Activated CD8-positive, alpha-beta memory T cell treated with anti-CD3 and anti-CD28 coated beads for 1 hour (primary cell): ENCODE results near the gene MICU1.
"Not testable (repeated sequence)": the region's sequence is repeated elsewhere in the genome, so short reads cannot be mapped to it uniquely, and the experiment has no call there.

Experiments used
- DNase-seq, 2 donors: peaks; one replicate each; pipeline ENCODE4 v3.0.0-alpha.2; 2020; ENCODE audit warnings: low read depth in 1 of 2; ENCODE audit errors: extremely low read depth in 1 of 2

Gene MICU1

GRCh38 chr10:72331575-72332422 lies 294.1 kb downstream of the MICU1 start:
- DNase-seq, result peak; percentile 73 to 88

GRCh38 chr10:72330069-72330426 lies 295.8 kb downstream of the MICU1 start:
- DNase-seq, result no peak

DNA sequence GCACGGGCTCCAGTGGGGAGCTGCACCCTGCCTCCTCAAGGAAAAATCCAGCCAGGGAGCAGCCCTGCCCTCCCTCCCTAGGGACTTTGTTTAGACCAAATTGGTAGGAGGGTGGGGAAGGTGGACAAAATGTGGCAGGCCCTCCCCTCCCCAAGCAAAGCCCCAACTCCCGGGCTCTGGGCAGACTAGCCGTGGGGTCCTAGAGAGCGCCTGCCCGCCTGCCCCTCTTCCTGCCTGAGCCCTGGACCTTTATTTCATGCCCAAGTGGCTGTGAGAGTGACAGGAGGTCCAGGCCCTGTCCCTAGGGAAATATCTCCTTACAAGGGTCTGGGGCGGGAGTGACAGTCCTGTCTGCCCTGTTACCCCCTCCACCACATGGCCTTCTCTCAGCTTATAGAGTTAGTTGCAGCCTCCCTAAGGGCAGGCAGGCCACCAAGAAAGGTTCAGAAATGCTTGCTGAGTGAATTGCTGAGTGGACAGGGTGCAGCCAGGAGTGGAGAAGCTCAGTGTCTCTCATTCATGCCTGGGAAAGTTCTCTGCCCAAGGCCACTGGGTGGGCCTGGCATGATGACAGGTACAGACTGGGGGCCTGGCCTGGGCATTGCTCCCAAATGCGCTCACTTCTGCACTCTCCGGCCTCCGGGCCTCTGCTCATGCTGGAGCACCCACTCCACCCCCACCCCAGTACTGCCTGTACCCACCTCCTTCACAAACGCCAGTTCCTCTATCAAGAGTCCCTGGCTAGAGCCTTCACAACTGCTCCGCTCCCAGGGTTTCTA lies 296.4 kb downstream of the MICU1 start:
- DNase-seq, result no peak

- no peak for DNase-seq
Observed at GRCh38 chr10:72328829-72329204, 297.1 kb downstream of the MICU1 start.

GRCh38 chr10:72328045-72328828 lies 297.6 kb downstream of the MICU1 start:
- DNase-seq, result no peak

GRCh38 chr10:72326665-72327603 lies 298.9 kb downstream of the MICU1 start:
- not testable (repeated sequence) for DNase-seq

- not testable (repeated sequence) for DNase-seq
Observed at GRCh38 chr10:72325243-72326175, 300.4 kb downstream of the MICU1 start.

DNA sequence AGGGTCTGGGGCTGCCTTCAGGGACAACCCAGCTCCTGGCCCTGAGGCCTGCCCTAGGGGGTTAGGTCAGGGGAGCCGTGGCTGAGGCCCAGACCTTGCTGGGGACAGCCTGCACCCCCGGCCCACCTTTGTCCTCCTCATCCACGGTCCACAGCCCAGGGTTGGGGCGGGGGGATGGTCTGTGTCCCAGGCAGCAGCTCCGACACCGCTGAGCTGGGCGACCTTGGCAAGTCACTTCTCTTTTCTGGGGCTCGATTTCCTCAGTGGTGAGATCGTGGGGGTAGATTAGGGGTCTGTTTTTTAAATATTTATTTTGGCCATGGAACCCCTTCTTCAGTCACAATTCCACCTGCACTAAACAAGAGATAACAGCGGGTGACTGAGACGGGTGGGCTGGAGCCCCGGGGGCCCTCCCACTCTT lies 302.1 kb downstream of the MICU1 start:
- DNase-seq, result no peak

- no peak for DNase-seq
Observed at GRCh38 chr10:72323108-72323749, 302.6 kb downstream of the MICU1 start.

DNA sequence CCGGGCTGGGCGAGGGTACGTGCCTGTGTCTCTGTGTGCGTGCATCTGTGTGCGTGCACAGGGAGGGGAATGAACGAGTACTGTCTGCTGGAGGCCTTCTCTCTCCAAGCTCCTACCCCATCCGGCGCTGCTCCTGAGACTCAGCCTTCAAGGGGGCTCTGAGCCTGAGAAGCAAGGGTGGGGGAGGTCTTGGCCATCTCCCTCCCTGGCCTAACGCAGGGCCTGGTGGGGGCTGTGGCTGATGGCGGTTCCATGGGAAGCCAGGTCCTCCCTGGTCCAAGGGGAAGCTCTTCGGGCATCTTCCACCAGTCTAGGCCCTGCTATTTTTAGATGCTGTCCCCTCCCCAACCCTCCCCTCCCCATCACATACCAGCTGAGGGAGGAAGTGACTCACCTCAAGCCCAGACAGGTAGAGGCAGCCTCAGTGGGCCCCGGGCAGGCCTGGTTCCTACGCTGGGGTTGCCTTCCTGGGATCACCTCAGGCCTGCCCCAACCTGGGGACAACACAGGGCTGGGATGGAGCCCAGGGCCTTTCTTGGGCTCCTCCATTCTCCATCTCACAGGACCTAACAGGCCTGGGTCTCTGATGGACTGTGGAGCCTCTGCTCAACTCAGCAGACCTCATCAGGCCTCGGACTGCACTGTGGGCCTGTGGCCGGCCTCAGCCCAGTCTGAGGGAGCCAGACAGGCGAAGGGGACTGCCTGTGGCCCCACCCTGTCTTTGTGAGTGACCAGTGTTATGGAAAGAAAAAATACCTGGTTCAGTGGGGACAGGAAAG lies 303.4 kb downstream of the MICU1 start:
- peak in 1 of 2 donors; percentile 36 for DNase-seq

GRCh38 chr10:72322030-72322279 lies 303.9 kb downstream of the MICU1 start:
- DNase-seq, result no peak

- DNase-seq, result no peak
Observed at GRCh38 chr10:72321248-72322029, 304.4 kb downstream of the MICU1 start.

- no peak for DNase-seq
Observed at GRCh38 chr10:72320676-72321247, 305.1 kb downstream of the MICU1 start.

DNA sequence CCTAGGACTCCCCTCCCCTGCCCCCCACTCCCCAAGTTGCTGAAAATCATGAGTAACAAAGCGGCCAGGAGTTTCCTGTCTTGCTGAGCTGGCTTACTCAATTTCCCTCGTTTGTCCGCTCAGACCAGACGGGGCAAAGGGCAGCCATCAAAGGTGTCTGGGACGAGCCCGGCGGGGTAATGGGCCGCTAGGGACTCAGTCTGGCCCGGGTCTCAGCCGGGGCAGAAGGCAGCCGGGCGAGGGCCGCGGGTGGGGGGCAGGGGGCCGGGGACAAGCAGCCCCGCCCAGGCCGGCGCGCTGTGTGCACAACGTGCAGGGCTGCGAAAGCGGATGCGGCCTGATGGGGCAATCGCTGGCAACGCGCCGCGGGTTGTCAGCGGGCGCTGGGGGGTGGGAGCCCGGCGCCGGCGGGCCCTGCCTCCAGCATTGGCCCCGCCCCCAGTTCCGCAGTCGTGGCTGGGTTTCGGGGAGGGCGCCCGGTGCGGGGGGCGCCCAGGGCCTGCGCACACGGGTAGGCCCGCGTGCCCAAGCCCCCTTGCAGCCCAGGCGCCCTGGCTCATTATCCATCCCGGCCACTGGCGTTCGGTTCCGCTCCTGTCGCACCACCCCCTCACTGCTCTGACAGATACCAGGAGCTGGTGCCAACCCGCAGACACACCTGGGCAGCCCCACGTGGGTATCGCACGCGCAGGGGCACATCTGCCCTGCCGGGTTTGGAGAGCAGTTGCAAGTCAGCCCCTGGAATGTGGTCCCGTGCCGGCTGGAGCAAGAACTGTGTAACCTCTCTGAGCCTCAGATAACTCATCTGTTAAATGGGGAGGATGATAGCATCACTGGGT lies 306.2 kb downstream of the MICU1 start:
- peak in 1 of 2 donors; percentile 75 for DNase-seq

DNA sequence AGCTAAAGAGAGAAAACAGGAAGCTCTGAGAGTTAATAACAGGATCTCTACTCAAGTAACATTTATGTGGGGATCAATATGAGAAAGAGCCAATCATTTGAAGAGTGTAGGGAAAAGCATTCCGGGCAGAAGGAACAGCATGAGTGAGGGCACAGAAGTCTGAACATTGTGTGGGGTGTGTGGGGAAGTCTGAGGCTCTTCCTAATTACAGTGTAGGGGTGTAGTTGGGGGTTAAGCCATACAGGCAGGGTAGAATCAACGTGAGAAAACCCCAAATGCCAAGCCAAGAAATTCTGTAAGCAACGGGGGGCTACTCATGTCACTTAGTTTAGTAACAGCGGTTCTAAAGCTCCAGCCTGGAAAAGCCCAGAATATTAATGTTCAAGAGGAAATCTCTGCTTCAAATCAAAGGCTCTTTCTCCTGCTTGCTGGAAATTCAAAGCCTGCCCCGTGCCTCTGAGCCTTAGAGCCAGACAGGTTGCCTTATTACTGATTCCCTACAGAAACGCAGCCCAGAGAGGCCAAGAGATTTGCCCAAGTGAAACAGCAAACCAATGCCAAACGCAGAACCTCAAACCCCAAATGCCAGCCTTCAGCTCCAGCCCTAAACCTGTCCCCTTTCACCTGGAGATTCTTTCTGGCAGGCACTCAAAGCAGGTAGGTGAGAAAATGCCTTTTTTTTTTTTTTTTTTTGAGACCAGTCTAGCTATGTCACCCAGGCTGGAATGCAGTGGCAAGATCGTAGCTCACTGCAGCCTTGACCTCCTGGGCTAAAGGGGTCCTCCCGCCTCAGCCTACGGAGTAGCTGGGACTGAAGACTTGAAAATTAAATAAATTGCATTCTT lies 307.2 kb downstream of the MICU1 start:
- DNase-seq, result no peak
